G401.6 (cell line): ENCODE measurements around the gene SMYD3.

ENCODE experiments used
- FAIRE-seq: peaks from 2 replicates; lab custom pipeline; 2012; peaks lifted over from hg19 to GRCh38; lab: Jason Lieb, UNC

Gene SMYD3

DNA sequence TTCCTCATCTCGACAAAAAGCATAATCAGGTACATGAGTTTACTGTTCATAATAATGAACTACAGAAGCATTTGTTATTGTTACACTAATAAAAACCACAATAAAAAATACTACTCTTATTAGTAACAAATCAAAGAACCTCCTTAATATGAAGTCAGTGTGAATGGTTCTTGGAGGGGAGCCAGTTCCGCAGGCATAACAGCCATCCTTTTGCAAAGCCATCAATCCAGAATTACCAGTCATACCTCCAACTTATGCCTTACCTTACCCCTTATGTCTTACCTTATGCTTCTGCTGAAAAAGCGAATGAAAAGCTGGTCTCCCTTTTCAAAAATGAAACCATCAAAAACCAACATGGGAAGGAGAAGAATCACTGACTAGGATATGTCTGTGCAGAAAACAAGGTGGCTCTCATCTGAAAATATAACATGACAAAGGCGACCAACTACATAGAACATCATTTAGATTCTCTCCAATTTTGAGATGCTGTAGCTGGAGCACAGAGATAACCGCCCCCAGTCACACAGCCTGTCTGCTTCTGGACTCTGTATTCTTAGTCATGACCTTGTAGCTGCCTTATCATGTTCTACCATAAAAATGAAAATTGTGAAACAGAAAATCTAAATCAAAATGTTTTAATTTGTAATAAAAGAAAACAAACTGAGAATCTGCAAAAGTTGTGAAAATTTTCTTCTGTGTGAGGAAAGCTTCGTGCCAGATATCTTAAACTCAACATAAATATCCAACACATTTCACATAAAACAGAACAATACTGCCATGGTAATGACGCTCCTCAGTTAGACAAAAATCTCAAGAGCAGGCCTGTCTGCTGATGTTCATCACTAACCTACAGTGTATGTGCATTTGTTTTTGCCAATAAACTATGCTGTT lies 438.2 kb downstream of the SMYD3 start:
- no peak for FAIRE-seq

DNA sequence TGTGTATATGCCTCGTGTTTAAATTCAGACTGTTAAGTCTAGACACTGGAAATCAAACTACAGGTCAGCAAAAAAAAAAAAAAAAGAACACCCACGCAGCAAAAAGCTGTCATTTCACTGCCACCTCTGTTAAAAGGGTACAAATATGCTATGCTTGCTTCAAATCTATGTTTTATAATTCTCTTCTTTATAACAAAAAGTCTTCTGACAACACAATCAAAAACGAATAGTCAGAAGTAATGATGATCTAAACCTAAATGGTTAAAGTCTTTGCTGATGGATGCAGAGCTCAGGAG lies 438.9 kb downstream of the SMYD3 start:
- no peak for FAIRE-seq

DNA sequence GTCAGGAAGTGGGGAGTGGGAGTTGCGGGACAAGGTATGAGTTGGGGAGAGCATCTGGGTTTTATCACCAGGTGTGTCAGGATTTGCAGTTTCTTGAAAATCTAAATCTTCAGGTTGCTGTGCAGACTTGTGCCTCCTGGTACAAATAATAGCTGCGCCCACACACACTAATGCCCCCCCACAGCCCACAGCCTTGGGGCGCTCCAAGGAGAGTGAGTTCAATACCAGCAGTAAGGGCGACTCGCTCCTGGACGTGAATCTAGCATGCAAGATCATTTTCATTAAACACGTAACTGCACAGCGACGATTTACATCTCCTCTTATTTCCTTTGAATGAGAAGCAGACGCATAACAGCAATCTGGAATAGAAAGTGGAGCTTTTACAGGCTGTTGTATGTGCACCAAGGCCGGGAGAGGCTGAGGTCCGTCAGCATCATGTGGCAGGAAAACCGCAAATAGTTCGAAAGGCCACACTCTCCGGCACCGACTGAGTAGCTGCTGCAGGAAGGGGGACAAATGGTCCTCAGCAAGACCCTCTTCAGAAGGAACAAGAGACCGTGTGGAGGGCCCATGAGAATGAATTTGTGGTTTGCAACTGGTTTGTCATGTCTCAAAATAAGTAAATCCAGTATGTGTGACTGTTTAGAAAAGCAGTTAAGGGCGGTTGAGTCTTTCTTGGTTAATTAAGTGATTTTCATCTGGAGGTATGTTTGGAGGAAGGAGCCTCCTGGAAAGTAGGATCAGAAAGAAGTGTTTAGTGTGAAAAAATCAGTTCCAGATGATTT lies 439.5 kb downstream of the SMYD3 start:
- no peak for FAIRE-seq

DNA sequence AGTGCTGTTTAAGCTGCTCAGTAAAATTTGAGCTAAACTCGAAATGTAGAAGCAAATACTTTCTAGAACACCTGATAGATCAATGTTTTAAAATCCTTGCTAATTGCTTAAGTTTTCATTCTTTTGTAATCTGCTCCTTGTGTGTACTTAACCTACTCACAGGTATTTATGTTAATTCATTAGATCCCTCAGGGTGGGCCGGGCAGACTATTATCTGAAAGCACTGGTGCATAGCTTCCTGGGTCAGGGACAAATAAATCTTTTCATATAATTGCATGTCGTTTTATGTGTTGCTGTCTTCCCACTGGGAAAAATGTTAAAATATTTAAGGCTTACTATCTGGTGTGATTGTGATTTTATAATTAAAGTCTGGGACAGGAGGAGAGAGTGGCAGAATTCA lies 440.5 kb downstream of the SMYD3 start:
- FAIRE-seq: no peak

DNA sequence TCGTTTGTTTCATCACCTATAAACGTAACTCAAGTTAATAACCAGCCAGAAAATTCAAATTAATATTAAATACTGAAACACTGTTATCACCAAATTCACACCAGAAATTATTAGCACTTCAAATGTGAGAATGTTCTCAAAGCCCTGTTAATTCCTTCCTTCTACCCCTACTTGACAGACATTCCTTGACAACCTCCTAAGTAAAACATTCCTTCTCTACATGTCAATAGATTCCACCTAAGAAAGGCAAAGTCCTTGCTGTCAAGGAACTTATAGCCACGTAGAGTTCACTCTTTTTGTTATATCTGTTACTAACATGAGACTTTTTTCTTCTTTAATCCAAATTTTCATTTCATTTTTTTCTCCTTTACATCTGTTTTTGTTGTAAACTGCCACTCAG lies 441.5 kb downstream of the SMYD3 start:
- FAIRE-seq: no peak

DNA sequence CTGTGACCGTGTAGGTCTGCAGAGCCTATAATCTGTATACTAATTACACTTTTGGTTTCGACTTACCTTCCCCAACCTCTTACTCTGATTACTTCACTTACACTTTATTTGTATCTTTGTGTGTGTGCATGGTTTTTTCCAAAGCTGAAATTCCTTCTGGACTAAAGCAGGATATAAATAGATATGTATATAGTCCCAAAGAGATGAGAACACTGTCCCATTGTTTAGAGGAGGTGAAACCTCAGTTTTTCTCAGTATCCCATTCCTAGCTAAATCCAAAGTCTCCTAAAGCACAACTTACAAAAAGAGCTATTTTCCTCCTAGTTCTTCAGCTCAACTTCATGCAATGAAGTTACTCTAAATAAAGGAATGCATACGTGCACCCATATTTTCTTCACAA lies 442.2 kb downstream of the SMYD3 start:
- no peak for FAIRE-seq

DNA sequence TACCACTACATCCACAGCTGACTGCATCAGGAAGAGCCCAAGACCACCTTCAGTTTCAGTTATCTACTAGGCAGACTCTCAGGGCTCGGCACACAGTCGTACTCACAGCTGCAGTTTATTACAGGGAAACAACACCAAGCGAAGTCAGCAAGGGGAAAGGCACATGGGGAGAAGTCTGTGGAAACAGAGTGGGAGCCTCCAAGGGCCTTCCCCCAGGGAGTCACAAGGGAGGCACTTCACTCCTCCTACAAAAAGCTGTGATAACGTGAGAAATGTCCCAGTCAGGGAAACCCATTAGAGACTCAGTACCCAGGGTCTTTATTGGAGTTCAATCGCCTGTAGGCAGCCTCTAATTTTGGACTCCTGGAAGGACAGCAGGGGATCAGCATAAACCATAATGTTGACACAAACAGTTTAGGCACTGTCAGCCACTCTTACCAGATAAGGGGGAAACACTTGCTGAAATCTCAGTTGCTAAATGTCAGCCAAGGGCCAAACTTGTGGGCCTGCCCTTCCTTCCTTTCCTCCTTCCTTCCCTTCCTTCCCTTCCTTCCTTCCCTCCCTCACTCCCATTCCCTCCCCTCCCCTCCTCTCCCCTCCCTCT lies 444.0 kb downstream of the SMYD3 start:
- no peak for FAIRE-seq

DNA sequence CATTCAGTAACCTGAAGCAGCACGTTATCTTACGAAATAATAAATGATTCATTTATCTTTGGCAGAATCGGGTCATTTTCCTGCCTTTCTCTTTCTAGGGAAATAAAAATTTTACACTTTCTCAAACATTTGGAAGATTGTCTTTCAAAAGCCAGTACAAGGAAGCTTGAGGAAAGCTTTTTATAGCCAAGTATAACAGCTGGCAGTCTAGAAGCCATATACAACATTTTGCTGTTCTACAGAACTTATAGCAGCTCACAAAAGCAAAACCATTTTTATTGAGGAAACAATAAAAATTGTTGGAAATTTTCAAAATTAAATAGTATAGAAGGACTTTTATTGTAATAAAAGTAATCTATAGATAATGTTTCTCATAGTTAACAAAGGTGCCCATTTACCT lies 448.6 kb downstream of the SMYD3 start:
- FAIRE-seq: no peak

DNA sequence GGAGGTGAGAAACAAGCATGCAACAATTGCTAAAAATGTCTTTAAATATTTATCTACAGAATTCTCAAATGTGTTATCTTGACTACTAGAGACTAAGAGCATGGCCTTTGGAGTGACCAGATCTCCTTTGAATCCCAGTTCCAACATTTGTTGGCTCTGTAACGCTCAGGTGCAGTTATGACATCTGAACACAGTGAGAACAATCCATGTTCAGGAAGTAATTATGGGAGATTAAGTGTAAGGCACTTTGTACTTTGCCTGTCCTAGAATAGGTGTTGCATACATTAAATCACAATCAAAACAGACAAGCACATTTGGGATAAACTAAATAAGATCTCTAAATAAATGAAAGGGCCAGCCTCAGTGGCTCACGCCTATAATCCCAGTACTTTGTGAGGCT lies 454.5 kb downstream of the SMYD3 start:
- FAIRE-seq: no peak

DNA sequence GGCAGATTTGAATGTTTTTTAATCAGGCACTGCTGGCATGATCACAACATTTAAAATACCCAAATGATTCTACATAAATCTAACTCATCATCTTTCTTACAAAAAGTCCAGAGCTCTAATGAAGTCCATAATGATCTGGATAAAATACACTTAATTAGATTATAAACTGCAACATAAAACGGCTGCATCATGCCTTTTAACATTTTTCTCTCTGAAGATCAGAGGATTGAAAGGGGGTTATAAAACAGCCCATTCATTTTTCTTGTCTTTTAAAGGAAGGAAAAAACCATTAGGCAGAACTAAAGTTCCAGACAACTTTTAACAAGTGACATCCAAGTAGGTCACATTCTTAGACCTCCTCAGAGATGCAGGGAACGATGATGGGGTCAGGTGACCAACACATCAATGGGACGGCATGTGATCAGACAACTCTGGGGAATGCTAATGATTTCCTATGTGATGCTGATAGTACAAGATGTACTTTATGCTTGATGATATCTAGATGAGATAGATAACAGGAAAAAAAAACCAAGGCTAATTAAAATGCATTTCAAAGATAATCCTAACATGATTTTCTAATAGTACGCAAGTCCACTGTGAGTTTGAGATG lies 455.1 kb downstream of the SMYD3 start:
- FAIRE-seq: no peak

DNA sequence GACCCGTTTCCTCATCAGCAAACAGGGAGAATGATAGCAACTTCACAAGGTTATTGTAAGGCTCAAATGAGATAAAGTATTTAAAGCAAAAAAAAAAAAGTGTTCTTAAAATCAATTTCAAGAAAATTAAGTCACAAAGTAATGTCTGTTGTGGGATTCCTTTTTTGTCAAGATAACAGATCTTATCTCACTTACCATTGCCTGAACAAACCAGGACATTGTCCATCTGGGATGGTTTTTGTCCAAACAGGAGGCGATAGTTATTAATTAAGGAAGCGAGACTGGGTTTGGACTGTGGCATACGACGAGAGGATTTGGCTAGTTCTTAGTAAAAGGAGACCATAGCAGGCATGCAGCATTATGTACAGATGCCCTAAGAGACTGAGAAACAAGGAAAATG lies 458.4 kb downstream of the SMYD3 start:
- no peak for FAIRE-seq

DNA sequence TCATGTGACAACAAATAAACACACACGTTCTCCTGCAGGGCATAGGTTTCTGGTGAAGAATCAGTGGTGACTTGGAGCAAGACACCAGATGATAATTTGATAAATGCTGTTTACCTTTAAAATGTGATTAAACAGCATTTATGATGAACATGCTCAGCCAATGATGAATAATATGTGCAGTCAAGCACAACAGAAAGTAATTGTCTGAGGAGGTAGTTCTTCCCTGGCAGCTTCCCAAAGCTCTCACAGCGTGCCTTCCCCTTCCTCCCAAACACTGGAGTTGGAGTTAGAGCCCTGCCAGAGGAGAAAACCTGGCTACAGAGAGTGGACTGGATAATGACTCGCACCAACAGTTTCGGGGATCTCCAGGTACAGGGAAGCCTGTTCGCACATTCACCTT lies 463.5 kb downstream of the SMYD3 start:
- FAIRE-seq: no peak

DNA sequence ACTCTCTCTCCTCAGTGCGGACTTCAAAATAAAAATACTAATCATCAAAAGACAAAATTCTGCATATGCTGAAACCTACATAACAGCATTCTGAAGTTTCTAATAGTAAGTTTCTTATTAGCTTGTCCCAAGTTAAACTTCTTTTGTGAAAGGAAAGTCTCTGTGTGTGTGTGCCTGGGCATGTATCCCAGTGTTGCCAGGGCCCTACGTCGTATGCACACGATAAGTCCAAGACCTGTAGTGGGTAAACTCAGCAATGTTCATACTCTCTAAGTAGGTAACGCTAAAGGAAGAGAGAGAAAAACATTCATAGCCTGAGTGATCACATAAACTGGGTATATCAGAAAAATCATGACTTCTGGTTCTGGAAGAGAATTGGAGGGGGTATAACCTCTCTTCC lies 465.7 kb downstream of the SMYD3 start:
- no peak for FAIRE-seq

DNA sequence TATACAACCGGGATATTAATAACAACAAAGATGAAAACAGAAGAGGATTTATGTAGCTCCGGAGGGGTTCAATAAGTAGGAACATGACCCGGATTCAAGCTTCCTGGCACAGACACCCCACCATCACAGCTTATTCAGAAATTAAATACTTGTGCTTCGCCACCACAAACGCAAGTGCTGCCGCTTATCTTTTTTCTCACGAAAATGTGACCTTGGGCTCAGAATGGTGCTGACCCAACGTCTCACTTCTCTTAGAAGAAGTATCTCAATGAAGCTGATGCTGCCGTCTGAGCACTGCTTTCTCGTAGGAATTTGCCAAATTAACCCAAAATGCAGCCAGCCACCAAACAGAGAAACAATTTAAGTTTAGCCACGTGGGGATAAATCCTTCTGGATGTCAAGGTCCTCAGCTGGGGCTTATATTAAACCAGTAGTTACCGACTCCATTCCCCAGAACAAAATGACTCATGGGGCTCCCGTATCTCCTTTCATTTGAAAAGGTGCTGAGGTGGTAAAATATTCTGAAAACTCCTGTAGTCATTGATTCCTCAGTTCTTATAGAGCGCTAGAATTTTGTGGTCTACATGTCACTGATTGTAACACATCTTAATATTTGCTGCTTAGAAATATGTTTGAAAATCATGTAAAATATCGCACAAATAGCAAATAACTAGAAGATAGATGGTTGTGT lies 466.7 kb downstream of the SMYD3 start:
- no peak for FAIRE-seq

DNA sequence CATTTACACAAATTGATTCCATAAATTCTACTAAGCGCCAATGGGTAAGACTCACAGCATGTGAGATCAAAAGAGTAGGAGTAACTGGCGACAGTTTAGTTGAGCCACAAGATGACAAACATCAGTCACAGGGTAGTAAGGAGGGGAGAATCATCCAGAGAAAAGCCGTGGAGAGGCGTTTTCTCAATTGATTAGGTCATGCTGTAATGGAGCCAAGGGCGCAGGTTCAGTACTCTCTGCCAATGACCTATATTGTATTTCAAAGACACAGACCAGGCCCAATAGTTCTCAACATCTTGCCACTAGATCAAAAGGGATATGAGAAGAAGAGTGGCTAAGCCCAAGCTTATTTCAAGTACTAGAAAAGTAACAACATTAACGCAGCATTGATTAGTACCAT lies 467.5 kb downstream of the SMYD3 start:
- FAIRE-seq: no peak

DNA sequence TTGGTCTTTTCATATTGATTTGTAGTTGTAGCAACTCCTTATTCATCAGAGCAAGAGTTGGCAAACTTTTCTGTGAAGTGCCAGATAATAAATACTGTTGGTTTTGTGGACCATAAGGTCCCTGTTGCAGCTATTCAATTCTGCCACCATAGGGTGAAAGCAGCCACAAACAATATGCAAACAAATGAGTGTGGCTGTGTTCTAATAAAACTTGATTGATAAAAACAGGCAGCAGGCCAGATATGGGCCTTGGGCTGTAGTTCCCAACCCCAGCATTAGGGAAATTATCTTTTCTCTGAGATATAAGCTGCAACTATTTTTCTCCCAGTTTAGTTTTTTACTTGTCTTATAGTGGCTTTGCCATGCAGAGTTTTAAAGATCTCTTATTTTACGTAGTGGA lies 469.2 kb downstream of the SMYD3 start:
- no peak for FAIRE-seq

DNA sequence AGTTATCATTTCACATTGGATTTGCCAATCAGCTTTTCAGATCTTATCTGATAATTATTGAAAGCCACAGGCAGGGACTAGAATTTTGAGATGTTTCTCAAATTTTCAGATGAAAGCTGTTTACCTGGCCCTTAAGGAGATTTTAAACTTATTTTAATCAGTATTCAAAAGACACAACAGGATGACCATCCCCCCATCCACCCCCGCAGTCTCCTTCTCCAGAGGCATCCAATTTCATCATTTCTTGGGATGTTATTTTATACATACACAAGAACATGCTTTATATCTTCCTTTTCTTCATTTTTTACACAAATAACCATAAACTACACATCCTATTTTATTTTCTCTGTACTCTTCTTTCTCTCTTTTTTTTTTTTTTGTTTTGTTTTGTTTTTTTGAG lies 470.9 kb downstream of the SMYD3 start:
- no peak for FAIRE-seq

DNA sequence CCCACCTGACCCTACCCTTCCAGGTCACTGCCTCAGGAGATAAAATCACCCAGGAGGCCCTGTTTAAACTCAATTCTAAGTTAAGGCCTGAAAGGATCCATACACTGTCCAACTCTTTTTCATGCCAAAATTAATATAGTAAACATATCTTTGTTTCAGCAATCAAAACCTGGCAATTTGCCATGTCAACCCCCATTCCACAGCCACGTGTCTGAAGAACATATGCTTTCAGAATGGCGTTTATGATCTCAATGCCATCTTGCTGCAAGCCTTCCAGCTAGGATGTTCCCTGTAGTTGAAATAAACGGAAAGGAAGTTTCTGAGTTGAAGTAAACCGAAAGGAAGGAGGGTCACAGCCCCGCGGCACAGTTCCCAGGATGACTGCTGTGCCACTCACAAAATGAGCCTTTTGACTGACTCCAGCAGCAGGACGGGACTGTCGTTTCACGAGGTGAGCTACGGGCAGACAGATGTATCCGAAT lies 472.0 kb downstream of the SMYD3 start:
- no peak for FAIRE-seq

DNA sequence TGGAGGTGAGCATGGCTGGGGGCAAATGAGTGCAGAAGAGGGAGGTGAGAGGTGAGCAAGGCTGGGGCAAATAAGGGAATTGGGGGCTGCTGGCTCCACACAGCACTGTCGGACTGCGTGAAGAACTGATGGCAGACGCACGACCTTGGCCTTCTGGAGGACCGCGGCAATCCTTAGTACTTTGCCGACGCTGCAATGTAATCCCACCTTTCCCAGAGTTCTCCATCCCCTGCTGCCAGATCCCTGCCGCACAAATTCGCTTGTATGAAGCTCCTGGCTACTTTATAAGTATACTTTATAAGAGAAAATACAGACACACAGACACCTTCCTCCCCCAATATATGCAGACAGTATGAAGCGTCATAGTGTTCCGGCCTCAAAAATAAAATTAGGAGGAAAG lies 472.4 kb downstream of the SMYD3 start:
- no peak for FAIRE-seq

DNA sequence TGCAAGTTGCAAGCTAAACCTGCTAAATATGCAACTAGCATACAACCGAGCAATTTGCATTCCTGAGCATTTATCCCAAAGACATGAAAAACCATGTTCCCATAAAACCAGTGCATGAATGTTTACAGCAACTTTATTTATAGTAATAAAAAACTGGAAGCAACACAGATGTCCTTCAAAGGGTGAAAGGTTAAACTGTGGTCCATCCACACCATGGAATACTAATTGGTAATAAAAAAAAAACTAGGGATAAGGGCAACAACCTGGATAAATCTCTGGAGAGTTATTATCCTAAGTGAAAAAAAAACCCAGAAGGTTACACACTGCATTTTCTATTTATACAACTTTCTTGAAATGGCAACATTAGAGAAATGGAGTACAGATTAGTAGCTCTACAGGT lies 474.1 kb downstream of the SMYD3 start:
- FAIRE-seq: no peak

DNA sequence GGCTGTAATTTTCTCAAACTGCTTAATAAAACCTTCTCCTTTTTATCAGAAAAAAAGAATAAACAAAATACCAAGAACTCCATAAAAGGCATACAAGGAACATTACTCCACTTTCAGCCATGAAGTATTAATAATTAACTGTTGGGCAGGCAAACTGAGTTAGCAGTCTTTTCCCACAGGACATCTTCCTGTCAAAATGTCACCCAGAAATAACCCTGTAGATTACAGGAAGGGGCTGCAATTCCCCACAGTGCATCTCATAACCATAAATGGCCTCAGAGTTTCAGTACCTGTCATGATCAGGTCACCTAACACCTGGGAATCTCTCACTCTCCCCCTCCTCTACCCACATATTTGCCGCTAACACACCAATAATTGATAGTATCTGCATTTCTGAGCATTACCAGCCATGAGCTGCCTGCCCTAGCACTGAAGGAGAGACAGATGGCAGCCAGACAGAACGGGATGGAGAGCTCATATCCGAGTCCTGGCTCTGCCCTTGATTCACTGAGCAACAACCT lies 475.0 kb downstream of the SMYD3 start:
- no peak for FAIRE-seq

DNA sequence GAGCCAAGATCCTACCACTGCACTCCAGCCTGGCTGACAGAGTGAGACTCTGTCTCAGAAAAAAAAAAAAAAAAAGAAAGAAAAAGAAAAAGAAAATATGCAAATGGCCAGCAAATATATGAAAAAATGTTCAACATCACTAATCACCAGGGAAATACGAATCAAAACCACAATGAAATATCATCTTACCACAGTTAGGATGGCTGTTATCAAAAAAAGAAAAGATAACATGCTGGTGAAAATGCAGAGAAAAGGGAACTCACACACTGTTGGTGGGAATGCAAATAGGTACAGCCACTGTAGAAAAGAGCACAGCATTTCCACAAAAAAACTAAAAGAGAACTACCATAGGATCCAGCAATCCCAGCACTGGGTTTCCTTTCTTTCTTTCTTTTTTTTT lies 477.5 kb downstream of the SMYD3 start:
- FAIRE-seq: no peak
